HL-60 (cell line): ENCODE measurements around the gene HCK.

Experiments
- GABPA ChIP-seq: IDR thresholded peaks from 2 replicates; pipeline ENCODE4 v1.6.1; 2012; ENCODE audit warnings: low read depth
- TF ChIP-seq, protein P1 (sequence below): IDR thresholded peaks from one replicate; pipeline ENCODE4 v1.5.1; 2011; ENCODE audit warnings: low read length, control low read depth, inconsistent platforms; ENCODE audit not compliant: insufficient read depth

DNA sequence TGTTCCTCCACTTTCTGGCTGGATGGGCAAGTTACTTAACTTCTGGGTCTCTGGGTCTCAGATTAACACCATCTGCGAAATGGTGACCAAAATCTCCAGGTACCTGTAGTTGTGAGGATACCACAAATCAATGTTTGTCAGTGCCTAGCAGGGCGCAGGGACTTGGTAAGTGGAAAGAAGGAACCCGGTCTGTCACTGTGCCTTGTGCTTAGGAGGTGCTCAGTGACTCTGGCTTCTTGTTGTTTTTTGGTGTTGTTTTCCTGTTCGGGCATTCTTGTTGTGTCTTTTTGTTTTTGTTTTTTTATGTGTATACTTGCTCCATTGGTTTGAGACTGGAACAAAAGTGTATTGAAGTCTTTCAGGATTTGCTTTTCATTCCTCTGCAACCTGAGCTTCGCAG, 75.3 kb downstream of the HCK start:
- TF ChIP-seq, protein P1, sequence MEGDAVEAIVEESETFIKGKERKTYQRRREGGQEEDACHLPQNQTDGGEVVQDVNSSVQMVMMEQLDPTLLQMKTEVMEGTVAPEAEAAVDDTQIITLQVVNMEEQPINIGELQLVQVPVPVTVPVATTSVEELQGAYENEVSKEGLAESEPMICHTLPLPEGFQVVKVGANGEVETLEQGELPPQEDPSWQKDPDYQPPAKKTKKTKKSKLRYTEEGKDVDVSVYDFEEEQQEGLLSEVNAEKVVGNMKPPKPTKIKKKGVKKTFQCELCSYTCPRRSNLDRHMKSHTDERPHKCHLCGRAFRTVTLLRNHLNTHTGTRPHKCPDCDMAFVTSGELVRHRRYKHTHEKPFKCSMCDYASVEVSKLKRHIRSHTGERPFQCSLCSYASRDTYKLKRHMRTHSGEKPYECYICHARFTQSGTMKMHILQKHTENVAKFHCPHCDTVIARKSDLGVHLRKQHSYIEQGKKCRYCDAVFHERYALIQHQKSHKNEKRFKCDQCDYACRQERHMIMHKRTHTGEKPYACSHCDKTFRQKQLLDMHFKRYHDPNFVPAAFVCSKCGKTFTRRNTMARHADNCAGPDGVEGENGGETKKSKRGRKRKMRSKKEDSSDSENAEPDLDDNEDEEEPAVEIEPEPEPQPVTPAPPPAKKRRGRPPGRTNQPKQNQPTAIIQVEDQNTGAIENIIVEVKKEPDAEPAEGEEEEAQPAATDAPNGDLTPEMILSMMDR = no peak
- TF ChIP-seq GABPA = no peak
